SK-N-SH treated with all-trans-retinoic acid at 6 μM for 48 hours (cell line): ENCODE data around the gene DUSP12.

ENCODE experiments used
- ATAC-seq: fragments of 200-7000 bp; cut with Tn5 transposase; 3 replicates; pipeline ENCODE4 v1.9.1; 2020; ENCODE audit warnings: mild to moderate bottlenecking, moderate library complexity
- ARNTL ChIP-seq: fragments of 450-650 bp; formaldehyde crosslinking; IDR thresholded peaks from 2 replicates; pipeline ENCODE4 v1.5.0; 2020; ENCODE audit warnings: low read depth, mild to moderate bottlenecking, moderate library complexity, borderline replicate concordance
- BACH2 ChIP-seq: fragments of 250-450 bp; sonication (Bioruptor Pico); IDR thresholded peaks from 2 replicates; pipeline ENCODE4 v1.9.0; 2021; ENCODE audit warnings: mild to moderate bottlenecking, borderline replicate concordance
- CSDC2 ChIP-seq: fragments of 250-450 bp; sonication (Bioruptor Pico); IDR thresholded peaks from 2 replicates; pipeline ENCODE4 v1.5.0; 2020; ENCODE audit warnings: mild to moderate bottlenecking, moderate library complexity
- CSRNP3 ChIP-seq: fragments of 250-450 bp; sonication (Bioruptor Pico); IDR thresholded peaks from 2 replicates; pipeline ENCODE4 v1.5.1; 2021; ENCODE audit warnings: mild to moderate bottlenecking, moderate library complexity
- ESRRG ChIP-seq: fragments of 250-450 bp; sonication (Bioruptor Pico); IDR thresholded peaks from 2 replicates; pipeline ENCODE4 v1.6.1; 2021; ENCODE audit warnings: mild to moderate bottlenecking
- GLIS3 ChIP-seq: fragments of 250-450 bp; sonication (Bioruptor Pico); IDR thresholded peaks from 2 replicates; pipeline ENCODE4 v1.5.0; 2020; ENCODE audit warnings: mild to moderate bottlenecking, moderate library complexity
- ISL1 ChIP-seq: fragments of 250-450 bp; sonication (Bioruptor Pico); IDR thresholded peaks from 2 replicates; pipeline ENCODE4 v2.1.2; 2022; ENCODE audit warnings: mild to moderate bottlenecking, moderate library complexity
- OSR1 ChIP-seq: fragments of 250-450 bp; sonication (Bioruptor Pico); IDR thresholded peaks from 2 replicates; pipeline ENCODE4 v1.8.0; 2022; ENCODE audit warnings: moderate library complexity, mild to moderate bottlenecking, inconsistent platforms
- POU6F1 ChIP-seq: fragments of 250-450 bp; sonication (Bioruptor Pico); IDR thresholded peaks from 2 replicates; pipeline ENCODE4 v1.8.0; 2021; ENCODE audit warnings: low read depth, mild to moderate bottlenecking, moderate library complexity, borderline replicate concordance
- PPARA ChIP-seq: fragments of 250-450 bp; sonication (Bioruptor Pico); IDR thresholded peaks from 2 replicates; pipeline ENCODE4 v1.5.0; 2020; ENCODE audit warnings: mild to moderate bottlenecking, borderline replicate concordance
- SNAI2 ChIP-seq: fragments of 250-450 bp; sonication (Bioruptor Pico); IDR thresholded peaks from 2 replicates; pipeline ENCODE4 v1.5.0; 2020; ENCODE audit warnings: mild to moderate bottlenecking, moderate library complexity
- TCF4 ChIP-seq: fragments of 250-450 bp; sonication (Bioruptor Pico); IDR thresholded peaks from 2 replicates; pipeline ENCODE4 v1.8.0; 2021; ENCODE audit warnings: mild to moderate bottlenecking, moderate library complexity, borderline replicate concordance
- ZC3H10 ChIP-seq: fragments of 250-450 bp; sonication (Bioruptor Pico); IDR thresholded peaks from 2 replicates; pipeline ENCODE4 v1.5.1; 2021; ENCODE audit warnings: mild to moderate bottlenecking, moderate library complexity
- ZFP3 ChIP-seq: fragments of 250-450 bp; sonication (Bioruptor Pico); IDR thresholded peaks from 2 replicates; pipeline ENCODE4 v1.5.0; 2020; ENCODE audit warnings: mild to moderate bottlenecking, moderate library complexity
- ZFP30 ChIP-seq: fragments of 450-650 bp; formaldehyde crosslinking; IDR thresholded peaks from 2 replicates; pipeline ENCODE4 v1.5.0; 2022; ENCODE audit warnings: mild to moderate bottlenecking, moderate library complexity
- ZNF565 ChIP-seq: fragments of 450-650 bp; formaldehyde crosslinking; conservative IDR thresholded peaks from 2 replicates; pipeline ENCODE4 v1.5.0; 2020; ENCODE audit warnings: low read depth, mild to moderate bottlenecking, moderate library complexity
- ZNF70 ChIP-seq: fragments of 450-650 bp; formaldehyde crosslinking; IDR thresholded peaks from 2 replicates; pipeline ENCODE4 v1.5.0; 2020; ENCODE audit warnings: mild to moderate bottlenecking, moderate library complexity
- ZNF8 ChIP-seq: fragments of 450-650 bp; formaldehyde crosslinking; IDR thresholded peaks from 2 replicates; pipeline ENCODE4 v1.5.0; 2020; ENCODE audit warnings: mild to moderate bottlenecking, moderate library complexity
- TF ChIP-seq, protein P1 (sequence below): fragments of 250-450 bp; sonication (Bioruptor Pico); IDR thresholded peaks from 2 replicates; pipeline ENCODE4 v1.5.0; 2020; ENCODE audit warnings: mild to moderate bottlenecking, moderate library complexity

The DUSP12 gene

DNA sequence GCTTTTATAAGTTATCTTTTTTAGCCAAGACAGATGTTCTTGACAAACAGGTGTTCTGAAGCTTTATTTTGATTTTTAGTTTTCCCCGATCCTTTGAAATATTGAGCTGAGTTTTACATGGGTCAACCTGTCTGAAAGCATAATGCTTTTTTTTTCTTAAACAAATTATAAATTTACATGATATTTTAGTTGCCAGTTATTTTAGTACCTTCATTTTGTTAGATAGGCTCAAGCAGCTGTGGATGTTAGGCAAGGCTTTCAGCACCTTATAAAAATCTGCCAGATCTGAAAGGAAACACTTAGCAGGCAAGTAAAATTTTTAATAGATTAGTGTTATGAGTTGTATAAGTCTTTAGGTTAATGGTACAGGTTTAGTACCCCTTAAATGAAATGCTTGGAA, 50.2 kb downstream of the DUSP12 start:
- no peak for TF ChIP-seq ZFP30 (CRISPR knock-in tag)
- TF ChIP-seq CSRNP3 (CRISPR knock-in tag): no peak
- TF ChIP-seq CSDC2 (CRISPR knock-in tag): no peak
- no peak for TF ChIP-seq OSR1 (CRISPR knock-in tag)
- TF ChIP-seq BACH2: no peak
- TF ChIP-seq ZNF8 (CRISPR knock-in tag): no peak
- no peak for TF ChIP-seq ZC3H10
- TF ChIP-seq POU6F1 (CRISPR knock-in tag): no peak
- no peak for TF ChIP-seq ARNTL (CRISPR knock-in tag)
- TF ChIP-seq ZNF565: no peak
- TF ChIP-seq PPARA: no peak
- TF ChIP-seq GLIS3: no peak
- TF ChIP-seq, protein P1, sequence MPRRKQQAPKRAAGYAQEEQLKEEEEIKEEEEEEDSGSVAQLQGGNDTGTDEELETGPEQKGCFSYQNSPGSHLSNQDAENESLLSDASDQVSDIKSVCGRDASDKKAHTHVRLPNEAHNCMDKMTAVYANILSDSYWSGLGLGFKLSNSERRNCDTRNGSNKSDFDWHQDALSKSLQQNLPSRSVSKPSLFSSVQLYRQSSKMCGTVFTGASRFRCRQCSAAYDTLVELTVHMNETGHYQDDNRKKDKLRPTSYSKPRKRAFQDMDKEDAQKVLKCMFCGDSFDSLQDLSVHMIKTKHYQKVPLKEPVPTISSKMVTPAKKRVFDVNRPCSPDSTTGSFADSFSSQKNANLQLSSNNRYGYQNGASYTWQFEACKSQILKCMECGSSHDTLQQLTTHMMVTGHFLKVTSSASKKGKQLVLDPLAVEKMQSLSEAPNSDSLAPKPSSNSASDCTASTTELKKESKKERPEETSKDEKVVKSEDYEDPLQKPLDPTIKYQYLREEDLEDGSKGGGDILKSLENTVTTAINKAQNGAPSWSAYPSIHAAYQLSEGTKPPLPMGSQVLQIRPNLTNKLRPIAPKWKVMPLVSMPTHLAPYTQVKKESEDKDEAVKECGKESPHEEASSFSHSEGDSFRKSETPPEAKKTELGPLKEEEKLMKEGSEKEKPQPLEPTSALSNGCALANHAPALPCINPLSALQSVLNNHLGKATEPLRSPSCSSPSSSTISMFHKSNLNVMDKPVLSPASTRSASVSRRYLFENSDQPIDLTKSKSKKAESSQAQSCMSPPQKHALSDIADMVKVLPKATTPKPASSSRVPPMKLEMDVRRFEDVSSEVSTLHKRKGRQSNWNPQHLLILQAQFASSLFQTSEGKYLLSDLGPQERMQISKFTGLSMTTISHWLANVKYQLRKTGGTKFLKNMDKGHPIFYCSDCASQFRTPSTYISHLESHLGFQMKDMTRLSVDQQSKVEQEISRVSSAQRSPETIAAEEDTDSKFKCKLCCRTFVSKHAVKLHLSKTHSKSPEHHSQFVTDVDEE (CRISPR knock-in tag): no peak
- TF ChIP-seq SNAI2 (CRISPR knock-in tag): no peak
- no peak for TF ChIP-seq ZNF70 (CRISPR knock-in tag)
- no peak for ATAC-seq

- TF ChIP-seq BACH2: no peak
- TF ChIP-seq CSDC2 (CRISPR knock-in tag): no peak
- TF ChIP-seq ZNF70 (CRISPR knock-in tag): no peak
- TF ChIP-seq, protein P1 (CRISPR knock-in tag): no peak
- no peak for TF ChIP-seq PPARA
- TF ChIP-seq ISL1 (CRISPR knock-in tag): no peak
- TF ChIP-seq ZNF8 (CRISPR knock-in tag): no peak
- TF ChIP-seq SNAI2 (CRISPR knock-in tag): no peak
- TF ChIP-seq POU6F1 (CRISPR knock-in tag): no peak
- TF ChIP-seq ZNF565: no peak
- TF ChIP-seq TCF4 (CRISPR knock-in tag): no peak
- TF ChIP-seq ARNTL (CRISPR knock-in tag): no peak
- TF ChIP-seq ZFP3 (CRISPR knock-in tag): no peak
- no peak for TF ChIP-seq ZFP30 (CRISPR knock-in tag)
- no peak for TF ChIP-seq CSRNP3 (CRISPR knock-in tag)
- no peak for TF ChIP-seq ESRRG (CRISPR knock-in tag)
- no peak for TF ChIP-seq OSR1 (CRISPR knock-in tag)
- ATAC-seq: no peak
These were observed 52.4 kb downstream of the DUSP12 start for GRCh38 chr1:161801955-161802354.
